ENCODE measurements around the gene PIM2.

Gene PIM2

GRCh38 chrX:48945517-48946348, 26.9 kb upstream of the PIM2 start:
- TF ChIP-seq CTCF (IDR thresholded peaks at IDR 0.05; ENCODE audit: insufficient read depth, low read length, missing control alignments): peak; percentile 70
- H3K4me3 ChIP-seq (ENCODE audit: low read depth, low read length): no peak overlapping the region
- ChIA-PET CTCF (interaction anchor here (0.6 to 2.7 kb wide), 8 partner anchors 10 to 368 kb away, joined by 3 to 17 read pairs (median 3); no protein-coding TSS in a partner anchor), POLR2A (no interaction called here)
- no peak for DNase-seq (ENCODE audit: low read depth, low spot score)

- POLR2A ChIA-PET: no interaction called here
Observed at GRCh38 chrX:48942895-48943294, 24.1 kb upstream of the PIM2 start.

GRCh38 chrX:48940404-48940955, 21.7 kb upstream of the PIM2 start:
- DNase-seq (ENCODE audit: low read depth, low spot score): no peak
- H3K4me3 ChIP-seq (ENCODE audit: low read depth, low read length): no peak overlapping the region
- ChIA-PET CTCF (no interaction called here), POLR2A (no interaction called here)
- TF ChIP-seq CTCF (IDR thresholded peaks at IDR 0.05; ENCODE audit: insufficient read depth, low read length, missing control alignments): no peak

More at GRCh38 chrX:48942895-48943294, 24.1 kb upstream of the PIM2 start:
- H3K4me3 ChIP-seq (ENCODE audit: low read depth, low read length): no peak overlapping the region
- CTCF ChIA-PET: interaction anchor here (0.7 to 1.9 kb wide), 3 partner anchors 13 to 295 kb away, joined by 3 to 7 read pairs (median 5); no protein-coding TSS in a partner anchor
- TF ChIP-seq CTCF (IDR thresholded peaks at IDR 0.05; ENCODE audit: insufficient read depth, low read length, missing control alignments): no peak
- DNase-seq (ENCODE audit: low read depth, low spot score): no peak

- no peak for TF ChIP-seq CTCF (IDR thresholded peaks at IDR 0.05; ENCODE audit: insufficient read depth, low read length, missing control alignments)
- CTCF ChIA-PET: no interaction called here
- no peak for DNase-seq (ENCODE audit: low read depth, low spot score)
- POLR2A ChIA-PET: no interaction called here
- no peak overlapping the region for H3K4me3 ChIP-seq (ENCODE audit: low read depth, low read length)
Observed at GRCh38 chrX:48939524-48940228, 20.9 kb upstream of the PIM2 start.

GRCh38 chrX:48938721-48939425, 20.0 kb upstream of the PIM2 start:
- no peak for TF ChIP-seq CTCF (IDR thresholded peaks at IDR 0.05; ENCODE audit: insufficient read depth, low read length, missing control alignments)
- no peak for DNase-seq (ENCODE audit: low read depth, low spot score)
- ChIA-PET CTCF (interaction anchor here (0.6 kb wide), 1 partner anchor 710 kb away, joined by 3 read pairs; no protein-coding TSS in a partner anchor), POLR2A (no interaction called here)
- H3K4me3 ChIP-seq (ENCODE audit: low read depth, low read length): no peak overlapping the region

Data from AG04449 (cell line).